GM12891 (cell line): Measurements from ENCODE around the gene ABHD10.

ENCODE experiments used
- PAX5 ChIP-seq: IDR thresholded peaks from 2 replicates; pipeline ENCODE4 v1.6.1; 2011; ENCODE audit warnings: low read length, moderate library complexity, mild to moderate bottlenecking; ENCODE audit not compliant: insufficient read depth, severe bottlenecking
- POLR2A ChIP-seq: IDR thresholded peaks from 2 replicates; pipeline ENCODE4 v1.6.1; 2011; ENCODE audit warnings: low read depth, low read length, control low read depth
- POLR2AphosphoS5 ChIP-seq: IDR thresholded peaks from 2 replicates; pipeline ENCODE4 v1.6.1; 2011; ENCODE audit warnings: low read depth, low read length, control low read depth
- POU2F2 ChIP-seq: IDR thresholded peaks from 2 replicates; pipeline ENCODE4 v1.6.1; 2011; ENCODE audit warnings: low read depth, mild to moderate bottlenecking, control low read depth, low read length, moderate library complexity
- SPI1 ChIP-seq: IDR thresholded peaks from 2 replicates; pipeline ENCODE4 v1.6.1; 2011; ENCODE audit warnings: low read depth, low read length, control low read depth
- TAF1 ChIP-seq: IDR thresholded peaks from 2 replicates; pipeline ENCODE4 v1.6.1; 2011; ENCODE audit warnings: low read depth, low read length, control low read depth

GRCh38 chr3:111972891-111973290, 5.9 kb upstream of the ABHD10 start:
- TF ChIP-seq POLR2A (no peak), SPI1 (no peak), TAF1 (no peak), POLR2AphosphoS5 (no peak), PAX5 (no peak), POU2F2 (no peak)
